GM12878 (cell line): ENCODE data around the gene ADISSP. TPM values are rescaled to one million over a fixed set of nuclear protein-coding genes. Genes with fewer than 3 reads are reported as not detected.

Source experiments
- ATAC-seq: fragments of 200-7000 bp; cut with Tn5 transposase; 3 replicates; pipeline ENCODE4 v1.9.1; 2020; ENCODE audit warnings: mild to moderate bottlenecking, moderate library complexity
- BruUV-seq: library from RNA; stranded (reverse); fragments of 400-500 nt; replicated peaks from 2 replicates; lab custom pipeline; 2021; lab: Mats Ljungman, UMichigan
- CTCF ChIA-PET: fragments of 300-600 bp; sonication (Branson Sonifier 250); formaldehyde crosslinking; extraction: SDS; loops from one replicate; lab custom pipeline; 2021; ENCODE audit warnings: inconsistent platforms; lab: Yijun Ruan, JAX
- POLR2A ChIA-PET: fragments of 350-600 bp; formaldehyde crosslinking; extraction: SDS; loops from one replicate; lab custom pipeline; 2021; ENCODE audit warnings: inconsistent platforms; lab: Charles Lee
- RAD21 ChIA-PET: fragments of 300-600 bp; sonication (Branson Sonifier 250); formaldehyde crosslinking; loops from one replicate; lab custom pipeline; 2023; ENCODE audit warnings: antibody characterized with exemption; ENCODE audit not compliant: unreplicated experiment; lab: Charles Lee
- SMC1A ChIA-PET: fragments of 300-600 bp; sonication (Branson Sonifier 250); formaldehyde crosslinking; loops from one replicate; lab custom pipeline; 2023; ENCODE audit not compliant: unreplicated experiment, uncharacterized antibody; lab: Charles Lee
- DNase-seq: peaks from one replicate; pipeline ENCODE4 v3.0.0-alpha.2; 2011; ENCODE audit warnings: low read depth, low spot score
- FAIRE-seq: peaks from 3 replicates; lab custom pipeline; 2011; peaks lifted over from hg19 to GRCh38; lab: Jason Lieb, UNC
- H2AFZ ChIP-seq: 2 replicates; pipeline ENCODE4 v1.6.0; 2011; ENCODE audit warnings: low read depth, low read length, control low read depth; ENCODE audit not compliant: control insufficient read depth
- H3K27ac ChIP-seq: 2 replicates; pipeline ENCODE4 v1.5.1; 2011; ENCODE audit warnings: control low read depth; ENCODE audit not compliant: control insufficient read depth, insufficient read depth
- H3K27me3 ChIP-seq, 2 experiments: replicated peaks in 1 of 2; 2 replicates each; pipeline versions ENCODE4 v1.6.0 to v1.6.1; 2011; ENCODE audit warnings: low read length in 1 of 2; ENCODE audit not compliant: control insufficient read depth in 2 of 2, insufficient read depth in 2 of 2
- H3K36me3 ChIP-seq, 2 experiments: 2 replicates each; pipeline ENCODE4 v1.5.1; 2011; ENCODE audit warnings: low read length in 1 of 2; ENCODE audit not compliant: control insufficient read depth in 2 of 2, insufficient read depth in 2 of 2
- H3K4me1 ChIP-seq: 2 replicates; pipeline ENCODE4 v1.6.1; 2011; ENCODE audit warnings: mild to moderate bottlenecking, low read length, moderate library complexity, mixed read lengths; ENCODE audit not compliant: control insufficient read depth, insufficient read depth
- H3K4me2 ChIP-seq: 2 replicates; pipeline ENCODE4 v1.6.0; 2011; ENCODE audit warnings: control low read depth; ENCODE audit not compliant: control insufficient read depth, insufficient read depth
- H3K4me3 ChIP-seq: fragments of 200-600 bp; sonication (generic); 2 replicates; pipeline ENCODE4 v1.5.1; 2016
- H3K79me2 ChIP-seq: 2 replicates; pipeline ENCODE4 v1.6.0; 2011; ENCODE audit warnings: low read length; ENCODE audit not compliant: control insufficient read depth, insufficient read depth
- H3K9ac ChIP-seq: 2 replicates; pipeline ENCODE4 v1.8.0; 2011; ENCODE audit warnings: low read length, control low read depth, mixed read lengths; ENCODE audit not compliant: control insufficient read depth, insufficient read depth
- H3K9me3 ChIP-seq: replicated peaks from 3 replicates; pipeline ENCODE4 v1.5.1; 2011; ENCODE audit warnings: mild to moderate bottlenecking, low read length; ENCODE audit not compliant: control insufficient read depth, insufficient read depth
- H4K20me1 ChIP-seq: 2 replicates; pipeline ENCODE4 v1.6.0; 2011; ENCODE audit not compliant: control insufficient read depth, insufficient read depth
- BMI1 ChIP-seq: fragments of 450-650 bp; IDR thresholded peaks from 2 replicates; pipeline ENCODE4 v1.6.1; 2016; ENCODE audit warnings: mild to moderate bottlenecking, moderate library complexity, borderline replicate concordance
- CREM ChIP-seq: IDR thresholded peaks from 2 replicates; pipeline ENCODE4 v1.6.1; 2014; ENCODE audit warnings: antibody characterized with exemption, low read depth
- EGR1 ChIP-seq, 2 experiments: IDR thresholded peaks; 1 replicate in 1 of 2; 2 replicates in 1 of 2; pipeline ENCODE4 v1.6.1; 2011 to 2012; ENCODE audit warnings: low read depth in 2 of 2, low read length in 2 of 2, borderline replicate concordance in 1 of 2, mild to moderate bottlenecking in 1 of 2, moderate library complexity in 1 of 2
- GATAD2B ChIP-seq: fragments of 450-650 bp; conservative IDR thresholded peaks from 2 replicates; pipeline ENCODE4 v1.6.1; 2017; ENCODE audit warnings: low read depth, mild to moderate bottlenecking, moderate library complexity
- LARP7 ChIP-seq: fragments of 450-650 bp; IDR thresholded peaks from 2 replicates; pipeline ENCODE4 v1.6.1; 2017; ENCODE audit warnings: mild to moderate bottlenecking
- MTA3 ChIP-seq: IDR thresholded peaks from 2 replicates; pipeline ENCODE4 v1.6.1; 2012; ENCODE audit warnings: low read length, inconsistent platforms, borderline replicate concordance
- MXI1 ChIP-seq: fragments of 150-350 bp; IDR thresholded peaks from 2 replicates; pipeline ENCODE4 v1.6.1; 2011; ENCODE audit warnings: low read depth, mild to moderate bottlenecking, inconsistent platforms, low read length, improper control_type of control experiment
- NKRF ChIP-seq: fragments of 450-650 bp; conservative IDR thresholded peaks from 2 replicates; pipeline ENCODE4 v1.6.1; 2017; ENCODE audit warnings: mild to moderate bottlenecking, moderate library complexity
- NR2F1 ChIP-seq: fragments of 450-650 bp; conservative IDR thresholded peaks from 2 replicates; pipeline ENCODE4 v1.6.1; 2017; ENCODE audit warnings: mild to moderate bottlenecking
- NRF1 ChIP-seq: conservative IDR thresholded peaks from 2 replicates; pipeline ENCODE4 v1.6.1; 2011; ENCODE audit warnings: mild to moderate bottlenecking, low read depth, low read length, improper control_type of control experiment
- POLR2A ChIP-seq: IDR thresholded peaks from 2 replicates; pipeline ENCODE4 v1.6.1; 2011; ENCODE audit warnings: low read depth, mild to moderate bottlenecking, low read length
- POLR2AphosphoS5 ChIP-seq: IDR thresholded peaks from 2 replicates; pipeline ENCODE4 v1.6.1; 2011; ENCODE audit warnings: mild to moderate bottlenecking, low read length, inconsistent platforms
- POU2F2 ChIP-seq: IDR thresholded peaks from 3 replicates; pipeline ENCODE4 v1.6.1; 2011; ENCODE audit warnings: low read depth, mild to moderate bottlenecking, low read length, borderline replicate concordance
- RAD21 ChIP-seq: IDR thresholded peaks from 2 replicates; pipeline ENCODE4 v1.6.1; 2011; ENCODE audit warnings: mild to moderate bottlenecking, low read depth, low read length, moderate library complexity; ENCODE audit not compliant: insufficient read depth
- SIN3A ChIP-seq: IDR thresholded peaks from 2 replicates; pipeline ENCODE4 v1.6.1; 2012; ENCODE audit warnings: low read depth, low read length, improper control_type of control experiment
- SMC3 ChIP-seq: IDR thresholded peaks from 2 replicates; pipeline ENCODE4 v1.6.1; 2011; ENCODE audit warnings: low read length, improper control_type of control experiment, borderline replicate concordance
- STAT1 ChIP-seq: fragments of 450-650 bp; conservative IDR thresholded peaks from 2 replicates; pipeline ENCODE4 v1.6.1; 2014; ENCODE audit warnings: antibody characterized with exemption, mild to moderate bottlenecking
- WRNIP1 ChIP-seq: IDR thresholded peaks from 2 replicates; pipeline ENCODE4 v1.6.1; 2011; ENCODE audit warnings: low read depth, low read length, improper control_type of control experiment, borderline replicate concordance
- WGBS: methylation state at CpG from one replicate; pipeline ENCODE4 v1.1.6; 2016; ENCODE audit warnings: low lambda C conversion rate; ENCODE audit not compliant: insufficient replicate concordance, insufficient coverage; ENCODE audit errors: missing lambda C conversion rate; 5-methylcytosine and 5-hydroxymethylcytosine counted together
- in situ Hi-C: fragments of 300-500 bp; cut with MboI; formaldehyde crosslinking; loops from 9 replicates; pipeline ENCODE4 v1.14.3; 2018; ENCODE audit warnings: mixed read lengths
- intact Hi-C: fragments of 100-400 bp; cut with micrococcal nuclease; formaldehyde crosslinking; loops from one replicate; pipeline ENCODE4 v1.14.2; 2022; ENCODE audit not compliant: unreplicated experiment
- polyA plus RNA-seq, 11 experiments: library from polyadenylated mRNA; depleted of rRNA in 4 of 11; unstranded in 6 of 11; stranded (reverse) in 5 of 11; fragments of >200 nt; fragmentation: Nextera tagmentation in 4 of 11; fragmentation: Illumina TruSeq in 1 of 11; extraction: Ambion mirVana in 4 of 11; extraction: Trizol in 1 of 11; gene quantifications; 1 replicate in 1 of 11; 2 replicates in 10 of 11; pipeline versions ENCODE4 v1.2.1 to v1.2.3, GENCODE V29; 2011 to 2016; ENCODE audit warnings: inconsistent platforms in 2 of 11, missing spikeins in 2 of 11, low read depth in 1 of 11
- total RNA-seq, 4 experiments: library from RNA; depleted of rRNA in 3 of 4; stranded (reverse); fragments of >200 nt in 3 of 4; fragmentation: Illumina TruSeq in 1 of 4; extraction: Trizol in 1 of 4; gene quantifications; 2 replicates each; pipeline versions ENCODE4 v1.2.1 to v1.2.3, GENCODE V29; 2013 to 2021
- TF ChIP-seq, protein P1 (sequence below), 3 experiments: IDR thresholded peaks in 2 of 3; conservative IDR thresholded peaks in 1 of 3; 2 replicates each; pipeline ENCODE4 v1.5.1; 2011; ENCODE audit warnings: low read depth in 3 of 3, low read length in 3 of 3, mild to moderate bottlenecking in 3 of 3, control low read depth in 2 of 3, moderate library complexity in 2 of 3, inconsistent platforms in 1 of 3, mixed read lengths in 1 of 3; ENCODE audit not compliant: control insufficient read depth in 2 of 3, insufficient read depth in 1 of 3; ENCODE audit errors: extremely low read depth in 1 of 3

The ADISSP gene
- total and polyA plus RNA-seq, 10 of the 15 experiments (the other 5 are each of a cell fraction or from before 2014, with no cell fraction given), result 0.80 to 96.3 (median 38.6) TPM

DNA sequence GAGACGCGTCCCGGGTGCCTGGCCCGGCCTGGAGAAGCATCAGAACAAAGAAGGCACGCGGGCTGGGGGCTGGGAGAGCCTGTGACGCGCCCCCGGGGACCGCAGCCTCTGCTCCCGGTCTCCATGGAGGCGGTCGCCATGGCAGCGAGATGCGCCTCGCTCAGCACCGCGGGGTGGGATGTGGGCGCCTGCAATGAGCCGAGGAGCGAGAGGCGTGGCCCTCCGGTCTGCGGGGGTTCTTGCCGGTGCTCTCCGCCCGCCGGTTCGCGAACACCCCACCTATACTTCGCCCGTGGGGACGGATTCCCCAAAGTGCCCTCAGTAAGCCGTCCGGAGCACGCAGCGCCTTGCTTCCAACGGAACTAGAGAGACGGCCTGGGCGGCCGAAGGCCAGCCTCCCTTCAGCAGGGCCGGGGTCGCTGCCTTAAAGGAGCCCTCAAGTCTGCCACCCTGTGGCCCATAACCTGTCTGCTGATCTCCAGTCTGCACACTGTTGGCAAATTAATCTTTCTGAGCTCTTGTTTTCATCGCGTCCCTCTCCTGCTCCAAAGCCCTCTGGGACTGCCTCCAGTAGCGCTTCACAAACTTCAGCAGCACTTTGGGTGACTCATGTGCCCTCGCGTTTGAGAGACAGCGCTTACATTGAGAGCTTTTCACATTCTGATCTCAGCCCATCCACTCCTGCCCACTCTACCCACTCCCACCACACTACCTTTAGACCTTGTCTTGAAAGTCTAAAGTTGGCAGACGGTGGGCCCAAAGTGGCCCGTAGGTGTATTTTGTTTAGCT, 983 bp upstream of the ADISSP start:
- H3K4me1 ChIP-seq, result peaks cover 24% of the 10 kb centered on the region
- FAIRE-seq (peak; percentile 75), ATAC-seq (peak; percentile 72), DNase-seq (no peak)
- H3K36me3 ChIP-seq, result no peaks in the 10 kb centered on the region; a peak in 1 of 4 replicates
- H3K4me3 ChIP-seq, result peak overlapping the region; percentile 89
- H3K9ac ChIP-seq, result peak overlapping the region; percentile 75
- no TSS peak for BruUV-seq
- no peaks in the 10 kb centered on the region for H3K27me3 ChIP-seq
- peaks cover 14% of the 10 kb centered on the region for H3K79me2 ChIP-seq
- WGBS, result 1% methylated on average over 50 of the region's 51 CpGs
- ChIA-PET RAD21 (interaction anchor here (0.7 to 2.1 kb wide), 14 partner anchors 11 to 303 kb away, joined by 3 to 10 read pairs (median 4); partner anchors contain the start of genes AP5S1, CENPB and SPEF1), SMC1A (interaction anchor here (0.8 to 2.2 kb wide), 12 partner anchors 16 to 302 kb away, joined by 3 to 12 read pairs (median 4); partner anchors contain the start of genes AP5S1 and CENPB), CTCF (interaction anchor here (0.7 to 5.7 kb wide), 28 partner anchors 10 to 793 kb away, joined by 3 to 52 read pairs (median 4); partner anchors contain the start of genes CENPB, SIGLEC1 and SPEF1), POLR2A (interaction anchor here (1.0 to 2.5 kb wide), 6 partner anchors 10 to 314 kb away, joined by 3 to 9 read pairs (median 4); partner anchors contain the start of gene AP5S1)
- in situ Hi-C loops (no loop called here), intact Hi-C loops (loop anchor here (5.0 kb wide), 2 partner anchors 51 to 91 kb away; no protein-coding TSS in a partner anchor)
- H3K27ac ChIP-seq, result peak overlapping the region; percentile 75
- H3K4me2 ChIP-seq, result peak overlapping the region; percentile 91
- H4K20me1 ChIP-seq, result no peaks in the 10 kb centered on the region
- no peaks in the 10 kb centered on the region for H3K9me3 ChIP-seq
- peak overlapping the region; percentile 95 for H2AFZ ChIP-seq
- TF ChIP-seq RAD21 (peak; percentile 36; the same call in 1 of the 2 replicates), NRF1 (no peak), POU2F2 (0 out of 3 replicates have a peak, but pooled peaks have one; percentile 3), SMC3 (peak; percentile 57; the same call in 1 of the 2 replicates), LARP7 (no peak), POLR2A (no peak; the same call in 1 of the 2 replicates), GATAD2B (peak; percentile 50; the same call in 1 of the 2 replicates), POLR2AphosphoS5 (peak; percentile 10; the same call in 1 of the 2 replicates), STAT1 (0 out of 2 replicates have a peak, but pooled peaks have one; percentile 3), CREM (0 out of 2 replicates have a peak, but pooled peaks have one; percentile 52), NKRF (0 out of 2 replicates have a peak, but pooled peaks have one; percentile 7), SIN3A (peak; percentile 10; the same call in 1 of the 2 replicates), NR2F1 (no peak), WRNIP1 (0 out of 2 replicates have a peak, but pooled peaks have one; percentile 64), EGR1 (IDR thresholded peaks at IDR 0.05; ENCODE audit: borderline replicate concordance in 1 of 2, low read depth in 2 of 2, low read length in 2 of 2) (0 out of 3 replicates have a peak, but pooled peaks of 1 of the 2 experiments have one; percentile 3), BMI1 (peak; percentile 88), MXI1 (peak; percentile 42; the same call in 1 of the 2 replicates), MTA3 (no peak)
- TF ChIP-seq, protein P1, sequence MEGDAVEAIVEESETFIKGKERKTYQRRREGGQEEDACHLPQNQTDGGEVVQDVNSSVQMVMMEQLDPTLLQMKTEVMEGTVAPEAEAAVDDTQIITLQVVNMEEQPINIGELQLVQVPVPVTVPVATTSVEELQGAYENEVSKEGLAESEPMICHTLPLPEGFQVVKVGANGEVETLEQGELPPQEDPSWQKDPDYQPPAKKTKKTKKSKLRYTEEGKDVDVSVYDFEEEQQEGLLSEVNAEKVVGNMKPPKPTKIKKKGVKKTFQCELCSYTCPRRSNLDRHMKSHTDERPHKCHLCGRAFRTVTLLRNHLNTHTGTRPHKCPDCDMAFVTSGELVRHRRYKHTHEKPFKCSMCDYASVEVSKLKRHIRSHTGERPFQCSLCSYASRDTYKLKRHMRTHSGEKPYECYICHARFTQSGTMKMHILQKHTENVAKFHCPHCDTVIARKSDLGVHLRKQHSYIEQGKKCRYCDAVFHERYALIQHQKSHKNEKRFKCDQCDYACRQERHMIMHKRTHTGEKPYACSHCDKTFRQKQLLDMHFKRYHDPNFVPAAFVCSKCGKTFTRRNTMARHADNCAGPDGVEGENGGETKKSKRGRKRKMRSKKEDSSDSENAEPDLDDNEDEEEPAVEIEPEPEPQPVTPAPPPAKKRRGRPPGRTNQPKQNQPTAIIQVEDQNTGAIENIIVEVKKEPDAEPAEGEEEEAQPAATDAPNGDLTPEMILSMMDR (IDR thresholded peaks at IDR 0.05 in 2 of 3, conservative IDR thresholded peaks at IDR 0.05 in 1 of 3; ENCODE audit: control insufficient read depth in 2 of 3, extremely low read depth in 1 of 3, insufficient read depth in 1 of 3, low read depth in 3 of 3, low read length in 3 of 3), result peak; percentile 66 to 73 (median 68)
